H1 (cell line): Measurements from ENCODE around the gene USP13. TPM values are rescaled to one million over a fixed set of nuclear protein-coding genes. Genes with fewer than 3 reads are reported as not detected.

ENCODE experiments used
- CTCF ChIA-PET: fragments of 300-600 bp; sonication (Branson Sonifier 250); formaldehyde crosslinking; loops from one replicate; lab custom pipeline; 2021; ENCODE audit not compliant: partially characterized antibody; lab: Charles Lee
- POLR2A ChIA-PET: fragments of 300-600 bp; sonication (Branson Sonifier 250); formaldehyde crosslinking; loops from one replicate; lab custom pipeline; 2021; ENCODE audit warnings: inconsistent platforms; ENCODE audit not compliant: partially characterized antibody; lab: Charles Lee
- DNase-seq, 2 experiments: peaks; one replicate each; pipeline versions ENCODE4 v3.0.0 to v3.0.0-alpha.2; 2010 to 2022; ENCODE audit warnings: low spot score in 2 of 2, low read depth in 1 of 2, mixed read lengths in 1 of 2
- FAIRE-seq: peaks from 2 replicates; lab custom pipeline; 2011; peaks lifted over from hg19 to GRCh38; lab: Jason Lieb, UNC
- H2AFZ ChIP-seq: 2 replicates; pipeline ENCODE4 v1.8.1; 2012; ENCODE audit warnings: low read length, inconsistent platforms
- H2AK5ac ChIP-seq: 2 replicates; pipeline ENCODE4 v1.6.1; 2013; ENCODE audit warnings: low read depth, low read length
- H2BK120ac ChIP-seq: replicated peaks from 2 replicates; pipeline ENCODE3; 2013; ENCODE audit warnings: low read depth, low read length, inconsistent platforms
- H2BK12ac ChIP-seq: 2 replicates; pipeline ENCODE4 v1.6.1; 2013; ENCODE audit warnings: low read depth, low read length
- H2BK15ac ChIP-seq: 2 replicates; pipeline ENCODE4 v1.6.1; 2013; ENCODE audit warnings: low read length
- H2BK20ac ChIP-seq: 2 replicates; pipeline ENCODE4 v1.6.1; 2013; ENCODE audit warnings: low read length
- H2BK5ac ChIP-seq: 2 replicates; pipeline ENCODE4 v1.6.1; 2013; ENCODE audit warnings: low read depth, low read length
- H3K14ac ChIP-seq: 2 replicates; pipeline ENCODE4 v1.6.1; 2013; ENCODE audit warnings: inconsistent platforms; ENCODE audit not compliant: insufficient read length
- H3K18ac ChIP-seq: 2 replicates; pipeline ENCODE4 v1.6.1; 2013; ENCODE audit warnings: low read length; ENCODE audit errors: extremely low read depth
- H3K23ac ChIP-seq: 2 replicates; pipeline ENCODE4 v1.6.1; 2013; ENCODE audit warnings: inconsistent platforms; ENCODE audit not compliant: insufficient read length
- H3K23me2 ChIP-seq: 2 replicates; pipeline ENCODE4 v1.6.1; 2013; ENCODE audit warnings: low read depth, low read length
- H3K27ac ChIP-seq: 2 replicates; pipeline ENCODE4 v1.6.1; 2011; ENCODE audit warnings: low read depth, low read length, inconsistent platforms
- H3K27me3 ChIP-seq, 4 experiments: replicated peaks in 1 of 4; 1 replicate in 1 of 4; 2 replicates in 3 of 4; pipeline versions ENCODE4 v1.6.1 to v1.8.1; 2011 to 2013; ENCODE audit warnings: low read length in 3 of 4, mild to moderate bottlenecking in 3 of 4, inconsistent platforms in 2 of 4, mixed read lengths in 2 of 4, moderate library complexity in 1 of 4; ENCODE audit not compliant: control insufficient read depth in 3 of 4, insufficient read depth in 3 of 4; ENCODE audit errors: extremely low read depth in 1 of 4
- H3K36me3 ChIP-seq, 4 experiments: 2 replicates each; pipeline versions ENCODE4 v1.6.1 to v1.8.1; 2011 to 2013; ENCODE audit warnings: mild to moderate bottlenecking in 4 of 4, low read length in 3 of 4, moderate library complexity in 2 of 4, control low read depth in 1 of 4, inconsistent platforms in 1 of 4; ENCODE audit not compliant: insufficient read depth in 4 of 4, control insufficient read depth in 2 of 4
- H3K4ac ChIP-seq: replicated peaks from 2 replicates; pipeline ENCODE3; 2013; ENCODE audit warnings: low read length, low read depth, mixed read lengths, inconsistent platforms; ENCODE audit not compliant: insufficient read length
- H3K4me1 ChIP-seq, 4 experiments: replicated peaks in 1 of 4; 1 replicate in 1 of 4; 2 replicates in 3 of 4; pipeline versions ENCODE4 v1.6.1 to v1.8.1; 2011 to 2013; ENCODE audit warnings: low read length in 3 of 4, inconsistent platforms in 2 of 4, mixed read lengths in 1 of 4; ENCODE audit not compliant: insufficient read depth in 4 of 4, control insufficient read depth in 3 of 4
- H3K4me2 ChIP-seq, 2 experiments: 2 replicates each; pipeline versions ENCODE4 v1.6.1 to v1.8.1; 2011 to 2013; ENCODE audit warnings: low read depth in 2 of 2, low read length in 2 of 2, control low read depth in 1 of 2, inconsistent platforms in 1 of 2, mild to moderate bottlenecking in 1 of 2; ENCODE audit not compliant: insufficient read depth in 1 of 2
- H3K4me3 ChIP-seq, 4 experiments: fragments of 200-600, 300-600 bp in 1 of 4; sonication (generic), shearing (Covaris generic), sonication (Bioruptor Twin) in 1 of 4; 2 replicates each; pipeline versions ENCODE4 v1.5.1 to v1.8.1; 2011 to 2016; ENCODE audit warnings: low read length in 4 of 4, low read depth in 3 of 4, control low read depth in 2 of 4, inconsistent platforms in 2 of 4, mild to moderate bottlenecking in 2 of 4, mixed read lengths in 1 of 4, moderate library complexity in 1 of 4; ENCODE audit not compliant: insufficient read depth in 2 of 4; ENCODE audit errors: extremely low read depth in 1 of 4
- H3K56ac ChIP-seq: replicated peaks from 2 replicates; pipeline ENCODE3; 2013; ENCODE audit warnings: low read depth, mild to moderate bottlenecking, mixed read lengths, low read length, inconsistent platforms; ENCODE audit not compliant: insufficient read length
- H3K79me1 ChIP-seq: 2 replicates; pipeline ENCODE4 v1.6.1; 2013; ENCODE audit warnings: low read depth, low read length, control low read depth
- H3K79me2 ChIP-seq, 2 experiments: 2 replicates each; pipeline versions ENCODE4 v1.6.1 to v1.8.1; 2012 to 2013; ENCODE audit warnings: low read length in 2 of 2, mild to moderate bottlenecking in 2 of 2, inconsistent platforms in 1 of 2; ENCODE audit not compliant: insufficient read depth in 2 of 2, control insufficient read depth in 1 of 2
- H3K9ac ChIP-seq, 4 experiments: replicated peaks in 1 of 4; 1 replicate in 1 of 4; 2 replicates in 3 of 4; pipeline versions ENCODE4 v1.6.1 to v1.8.1; 2011 to 2013; ENCODE audit warnings: low read depth in 3 of 4, low read length in 3 of 4, control low read depth in 2 of 4, mild to moderate bottlenecking in 2 of 4, moderate library complexity in 2 of 4, inconsistent platforms in 1 of 4; ENCODE audit errors: extremely low read depth in 1 of 4
- H3K9me3 ChIP-seq, 2 experiments: 2 replicates each; pipeline versions ENCODE4 v1.6.1 to v1.8.1; 2012 to 2013; ENCODE audit warnings: mild to moderate bottlenecking in 2 of 2, moderate library complexity in 2 of 2, control low read depth in 1 of 2, inconsistent platforms in 1 of 2, low read depth in 1 of 2, low read length in 1 of 2, mixed read lengths in 1 of 2; ENCODE audit not compliant: insufficient read depth in 2 of 2
- H4K20me1 ChIP-seq, 2 experiments: replicated peaks in 1 of 2; 2 replicates each; pipeline versions ENCODE3 to v1.8.1; 2011 to 2013; ENCODE audit warnings: inconsistent platforms in 2 of 2, low read length in 2 of 2, mild to moderate bottlenecking in 1 of 2; ENCODE audit not compliant: insufficient read depth in 2 of 2, control insufficient read depth in 1 of 2
- H4K5ac ChIP-seq: 2 replicates; pipeline ENCODE4 v1.6.1; 2013; ENCODE audit warnings: low read length, low read depth, mixed read lengths, inconsistent platforms; ENCODE audit not compliant: insufficient read length
- H4K8ac ChIP-seq: 2 replicates; pipeline ENCODE4 v1.8.0; 2013; ENCODE audit warnings: mild to moderate bottlenecking, moderate library complexity, low read length, inconsistent platforms; ENCODE audit not compliant: insufficient read depth; ENCODE audit errors: extremely low read depth
- H4K91ac ChIP-seq: replicated peaks from 2 replicates; pipeline ENCODE3; 2013; ENCODE audit warnings: low read length, mixed read lengths, inconsistent platforms; ENCODE audit not compliant: insufficient read length
- ATF3 ChIP-seq: IDR thresholded peaks from 2 replicates; pipeline ENCODE4 v1.6.1; 2011; ENCODE audit warnings: low read depth, mild to moderate bottlenecking, low read length; ENCODE audit not compliant: insufficient read depth
- CHD1 ChIP-seq: IDR thresholded peaks from 2 replicates; pipeline ENCODE4 v1.6.1; 2012; ENCODE audit warnings: low read depth, low read length, improper control_type of control experiment
- CHD2 ChIP-seq: IDR thresholded peaks from 2 replicates; pipeline ENCODE4 v1.6.1; 2012; ENCODE audit warnings: low read length, improper control_type of control experiment
- JUND ChIP-seq: IDR thresholded peaks from 2 replicates; pipeline ENCODE4 v1.6.1; 2011; ENCODE audit warnings: mild to moderate bottlenecking, improper control_type of control experiment, low read length
- SP1 ChIP-seq: IDR thresholded peaks from 2 replicates; pipeline ENCODE4 v1.6.1; 2011; ENCODE audit warnings: low read depth, low read length
- SP2 ChIP-seq: IDR thresholded peaks from 2 replicates; pipeline ENCODE4 v1.6.1; 2012; ENCODE audit warnings: mild to moderate bottlenecking, low read length, inconsistent platforms
- TCF12 ChIP-seq: IDR thresholded peaks from 2 replicates; pipeline ENCODE4 v1.6.1; 2011; ENCODE audit warnings: low read depth, mild to moderate bottlenecking, low read length
- polyA plus RNA-seq, 7 experiments: library from polyadenylated mRNA; depleted of rRNA in 3 of 7; stranded (reverse) in 5 of 7; unstranded in 2 of 7; fragments of >200 nt in 5 of 7; fragments of 200-250 nt in 2 of 7; gene quantifications; 1 replicate in 5 of 7; 2 replicates in 1 of 7; 4 replicates in 1 of 7; pipeline versions ENCODE4 v1.2.1 to v1.2.3, GENCODE V29; 2011 to 2013; ENCODE audit warnings: missing spikeins in 2 of 7, mixed read lengths in 2 of 7
- total RNA-seq: library from RNA; stranded (reverse); fragmentation: NEBNext Ultra II Directional; extraction: Animal tissue kit (Norgen Biotek cat#: 25700); gene quantifications from 2 replicates; pipeline ENCODE4 v1.2.1, GENCODE V29; 2021

Gene USP13
- total and polyA plus RNA-seq, 2 of the 8 experiments (the other 6 are each of a cell fraction or from before 2014, with no cell fraction given), result 7.9 to 25.9 TPM

GRCh38 chr3:179809639-179810038 lies 156.8 kb downstream of the USP13 start:
- no peaks in the 10 kb centered on the region for H3K79me1 ChIP-seq
- no peak overlapping the region for H2BK12ac ChIP-seq
- no peak overlapping the region for H3K9ac ChIP-seq
- H2AK5ac ChIP-seq, result no peak overlapping the region
- H2BK15ac ChIP-seq, result no peak overlapping the region
- no peak for FAIRE-seq
- H4K8ac ChIP-seq, result no peak overlapping the region
- H2BK5ac ChIP-seq, result no peak overlapping the region
- H3K27me3 ChIP-seq, result no peaks in the 10 kb centered on the region
- no peak overlapping the region for H3K27ac ChIP-seq
- H3K23me2 ChIP-seq, result no peaks in the 10 kb centered on the region
- no peak overlapping the region for H2BK120ac ChIP-seq
- no peak overlapping the region for H2AFZ ChIP-seq
- H3K79me2 ChIP-seq, result no peaks in the 10 kb centered on the region
- no peak for DNase-seq
- no peak overlapping the region for H4K91ac ChIP-seq
- no peak overlapping the region for H3K18ac ChIP-seq
- TF ChIP-seq CHD1 (no peak), ATF3 (no peak), CHD2 (no peak), JUND (no peak), TCF12 (no peak), SP2 (no peak), SP1 (no peak)
- H4K20me1 ChIP-seq, result no peaks in the 10 kb centered on the region
- H3K4me2 ChIP-seq, result no peak overlapping the region
- no peak overlapping the region for H3K56ac ChIP-seq
- no peak overlapping the region for H3K4me3 ChIP-seq
- H3K4me1 ChIP-seq, result no peaks in the 10 kb centered on the region
- no peak overlapping the region for H3K23ac ChIP-seq
- no peak overlapping the region for H3K14ac ChIP-seq
- CTCF ChIA-PET, result interaction anchor here (0.6 to 3.3 kb wide), 6 partner anchors 16 to 775 kb away, joined by 3 to 26 read pairs (median 14); no protein-coding TSS in a partner anchor
- no peak overlapping the region for H3K4ac ChIP-seq
- POLR2A ChIA-PET, result no interaction called here
- no peak overlapping the region for H4K5ac ChIP-seq
- no peak overlapping the region for H2BK20ac ChIP-seq
- H3K9me3 ChIP-seq, result no peaks in the 10 kb centered on the region
- no peaks in the 10 kb centered on the region for H3K36me3 ChIP-seq
